Astrocyte (in vitro differentiated cells and primary cell): ENCODE data around the gene AFF3. TPM values are rescaled to one million over a fixed set of nuclear protein-coding genes. Genes with fewer than 3 reads are reported as not detected.

ENCODE experiments used
- DNase-seq: peaks from one replicate; pipeline ENCODE4 v3.0.0-alpha.2; 2010; ENCODE audit warnings: low read depth
- FAIRE-seq: peaks from 2 replicates; lab custom pipeline; 2011; peaks lifted over from hg19 to GRCh38; lab: Jason Lieb, UNC
- H2AFZ ChIP-seq: 2 replicates; pipeline ENCODE4 v1.6.0; 2012; ENCODE audit warnings: low read depth, low read length, inconsistent platforms
- H3K27ac ChIP-seq: 2 replicates; pipeline ENCODE4 v1.5.1; 2011; ENCODE audit warnings: low read depth, low read length, inconsistent platforms
- H3K27me3 ChIP-seq: 2 replicates; pipeline ENCODE4 v1.6.0; 2011; ENCODE audit warnings: low read length, inconsistent platforms; ENCODE audit not compliant: insufficient read depth
- H3K36me3 ChIP-seq: 2 replicates; pipeline ENCODE4 v1.5.1; 2011; ENCODE audit warnings: low read length, inconsistent platforms; ENCODE audit not compliant: insufficient read depth
- H3K4me1 ChIP-seq: 2 replicates; pipeline ENCODE4 v1.5.1; 2011; ENCODE audit warnings: low read length, inconsistent platforms; ENCODE audit not compliant: insufficient read depth
- H3K4me2 ChIP-seq: 2 replicates; pipeline ENCODE4 v1.6.0; 2012; ENCODE audit warnings: low read length, inconsistent platforms
- H3K4me3 ChIP-seq: 2 replicates; pipeline ENCODE4 v1.5.1; 2011; ENCODE audit warnings: low read depth, mild to moderate bottlenecking, low read length, inconsistent platforms; ENCODE audit not compliant: insufficient read depth
- H3K79me2 ChIP-seq: 2 replicates; pipeline ENCODE4 v1.6.0; 2012; ENCODE audit warnings: mild to moderate bottlenecking, low read length, inconsistent platforms; ENCODE audit not compliant: insufficient read depth
- H3K9ac ChIP-seq: 2 replicates; pipeline ENCODE4 v1.6.0; 2012; ENCODE audit warnings: mild to moderate bottlenecking, low read length, inconsistent platforms
- H3K9me3 ChIP-seq: 2 replicates; pipeline ENCODE4 v1.5.1; 2012; ENCODE audit warnings: low read depth, mild to moderate bottlenecking, low read length, inconsistent platforms; ENCODE audit not compliant: insufficient read depth
- H4K20me1 ChIP-seq: 2 replicates; pipeline ENCODE4 v1.6.0; 2012; ENCODE audit warnings: low read length, inconsistent platforms; ENCODE audit not compliant: insufficient read depth
- H3K27ac Mint-ChIP-seq: one replicate; pipeline ENCODE4 v1.8.0; 2021; ENCODE audit warnings: mild to moderate bottlenecking, mixed read lengths; ENCODE audit not compliant: unreplicated experiment
- H3K27me3 Mint-ChIP-seq: one replicate; pipeline ENCODE4 v1.8.0; 2021; ENCODE audit warnings: low read depth, mixed read lengths; ENCODE audit not compliant: unreplicated experiment
- H3K36me3 Mint-ChIP-seq: one replicate; pipeline ENCODE4 v1.8.0; 2021; ENCODE audit warnings: low read depth, mixed read lengths; ENCODE audit not compliant: unreplicated experiment
- H3K4me1 Mint-ChIP-seq: one replicate; pipeline ENCODE4 v1.8.0; 2021; ENCODE audit warnings: low read depth, mixed read lengths; ENCODE audit not compliant: unreplicated experiment
- H3K4me3 Mint-ChIP-seq: one replicate; pipeline ENCODE4 v1.8.0; 2021; ENCODE audit warnings: mild to moderate bottlenecking, moderate library complexity, mixed read lengths; ENCODE audit not compliant: unreplicated experiment
- H3K9me3 Mint-ChIP-seq: one replicate; pipeline ENCODE4 v1.8.0; 2021; ENCODE audit warnings: mild to moderate bottlenecking, mixed read lengths; ENCODE audit not compliant: unreplicated experiment
- EZH2 ChIP-seq: IDR thresholded peaks from 2 replicates; pipeline ENCODE4 v1.6.1; 2012; ENCODE audit warnings: mild to moderate bottlenecking, low read length, inconsistent platforms; ENCODE audit not compliant: insufficient read depth
- total RNA-seq: library from RNA; stranded (reverse); gene quantifications from 2 replicates; pipeline ENCODE4 v1.2.1, GENCODE V29; 2021
- TF ChIP-seq, protein P1 (sequence below): IDR thresholded peaks from 2 replicates; pipeline ENCODE4 v1.5.1; 2011; ENCODE audit warnings: low read depth, mild to moderate bottlenecking, inconsistent platforms, low read length, moderate library complexity; ENCODE audit not compliant: insufficient read depth

AFF3 gene
- total RNA-seq, 1 donor from 2014 or later: 14.7 TPM

DNA sequence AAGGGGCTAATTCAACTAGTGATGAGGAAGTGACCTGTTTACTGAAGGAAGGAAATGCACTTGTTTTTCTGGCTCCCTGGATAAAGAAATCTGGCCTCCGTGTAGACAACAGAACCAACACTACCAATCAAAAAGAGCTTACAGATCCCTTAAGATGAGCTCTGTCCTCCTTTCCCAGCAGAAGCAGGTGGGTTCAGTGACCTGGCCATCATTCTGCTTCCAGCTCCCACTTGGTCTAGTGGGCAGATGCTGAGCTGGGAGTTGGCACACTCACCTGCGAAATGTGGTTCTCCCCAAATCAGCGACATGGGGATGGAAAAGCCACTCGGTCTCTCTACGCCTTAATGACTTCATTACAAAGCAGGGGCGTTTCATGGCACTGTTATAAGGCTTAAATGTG lies 132.6 kb downstream of the AFF3 start:
- no peak for DNase-seq
- H3K4me3 ChIP-seq: no peak overlapping the region
- peak overlapping the region; percentile 95 for H3K27ac ChIP-seq
- H3K4me2 ChIP-seq: no peak overlapping the region
- H3K4me3 Mint-ChIP-seq: no peak overlapping the region
- no peaks in the 10 kb centered on the region for H3K27me3 Mint-ChIP-seq
- no peaks in the 10 kb centered on the region for H3K27me3 ChIP-seq
- no peaks in the 10 kb centered on the region for H4K20me1 ChIP-seq
- H3K79me2 ChIP-seq: no peaks in the 10 kb centered on the region
- peaks cover 22% of the 10 kb centered on the region for H3K36me3 Mint-ChIP-seq
- TF ChIP-seq EZH2: no peak
- TF ChIP-seq, protein P1, sequence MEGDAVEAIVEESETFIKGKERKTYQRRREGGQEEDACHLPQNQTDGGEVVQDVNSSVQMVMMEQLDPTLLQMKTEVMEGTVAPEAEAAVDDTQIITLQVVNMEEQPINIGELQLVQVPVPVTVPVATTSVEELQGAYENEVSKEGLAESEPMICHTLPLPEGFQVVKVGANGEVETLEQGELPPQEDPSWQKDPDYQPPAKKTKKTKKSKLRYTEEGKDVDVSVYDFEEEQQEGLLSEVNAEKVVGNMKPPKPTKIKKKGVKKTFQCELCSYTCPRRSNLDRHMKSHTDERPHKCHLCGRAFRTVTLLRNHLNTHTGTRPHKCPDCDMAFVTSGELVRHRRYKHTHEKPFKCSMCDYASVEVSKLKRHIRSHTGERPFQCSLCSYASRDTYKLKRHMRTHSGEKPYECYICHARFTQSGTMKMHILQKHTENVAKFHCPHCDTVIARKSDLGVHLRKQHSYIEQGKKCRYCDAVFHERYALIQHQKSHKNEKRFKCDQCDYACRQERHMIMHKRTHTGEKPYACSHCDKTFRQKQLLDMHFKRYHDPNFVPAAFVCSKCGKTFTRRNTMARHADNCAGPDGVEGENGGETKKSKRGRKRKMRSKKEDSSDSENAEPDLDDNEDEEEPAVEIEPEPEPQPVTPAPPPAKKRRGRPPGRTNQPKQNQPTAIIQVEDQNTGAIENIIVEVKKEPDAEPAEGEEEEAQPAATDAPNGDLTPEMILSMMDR: no peak
- H3K9me3 ChIP-seq: no peaks in the 10 kb centered on the region
- H2AFZ ChIP-seq: no peak overlapping the region
- H3K4me1 Mint-ChIP-seq: peaks cover 58% of the 10 kb centered on the region
- H3K9me3 Mint-ChIP-seq: peaks cover 2% of the 10 kb centered on the region
- peak overlapping the region; percentile 86 for H3K27ac Mint-ChIP-seq
- H3K4me1 ChIP-seq: peaks cover 42% of the 10 kb centered on the region
- peaks cover 4% of the 10 kb centered on the region for H3K36me3 ChIP-seq
- no peak for FAIRE-seq
- no peak overlapping the region for H3K9ac ChIP-seq

DNA sequence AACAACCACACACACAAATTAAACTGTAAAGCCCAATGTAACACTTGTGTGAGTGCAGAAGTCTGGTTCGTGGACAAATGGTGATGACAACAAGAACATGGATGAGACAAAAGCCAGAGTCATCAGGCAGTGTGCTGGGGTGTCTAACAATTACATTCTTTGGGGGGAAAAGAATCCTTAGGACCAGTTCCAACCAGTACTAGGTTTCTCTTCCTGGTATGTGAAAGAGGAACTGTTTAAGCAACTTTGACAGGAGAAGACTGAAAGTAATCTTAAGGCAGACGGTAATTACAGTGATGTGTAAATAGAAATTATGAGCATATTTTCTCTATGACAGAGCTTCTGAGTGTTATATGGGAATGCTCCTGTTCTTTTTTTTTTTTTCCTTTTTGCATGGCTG lies 133.4 kb downstream of the AFF3 start:
- H3K9ac ChIP-seq: no peak overlapping the region
- Mint-ChIP-seq H3K9me3 (peaks cover 2% of the 10 kb centered on the region), H3K27me3 (no peaks in the 10 kb centered on the region), H3K27ac (peak overlapping the region; percentile 86), H3K4me1 (peaks cover 53% of the 10 kb centered on the region), H3K4me3 (no peak overlapping the region), H3K36me3 (peaks cover 23% of the 10 kb centered on the region)
- no peaks in the 10 kb centered on the region for H3K9me3 ChIP-seq
- no peak overlapping the region for H3K4me2 ChIP-seq
- peaks cover 36% of the 10 kb centered on the region for H3K4me1 ChIP-seq
- TF ChIP-seq, protein P1: no peak
- TF ChIP-seq EZH2: no peak
- H3K4me3 ChIP-seq: no peak overlapping the region
- H2AFZ ChIP-seq: no peak overlapping the region
- H3K36me3 ChIP-seq: peaks cover 4% of the 10 kb centered on the region
- peak; percentile 80 for DNase-seq
- H4K20me1 ChIP-seq: no peaks in the 10 kb centered on the region
- FAIRE-seq: peak; percentile 89
- no peaks in the 10 kb centered on the region for H3K27me3 ChIP-seq
- H3K27ac ChIP-seq: no peak overlapping the region
- no peaks in the 10 kb centered on the region for H3K79me2 ChIP-seq

DNA sequence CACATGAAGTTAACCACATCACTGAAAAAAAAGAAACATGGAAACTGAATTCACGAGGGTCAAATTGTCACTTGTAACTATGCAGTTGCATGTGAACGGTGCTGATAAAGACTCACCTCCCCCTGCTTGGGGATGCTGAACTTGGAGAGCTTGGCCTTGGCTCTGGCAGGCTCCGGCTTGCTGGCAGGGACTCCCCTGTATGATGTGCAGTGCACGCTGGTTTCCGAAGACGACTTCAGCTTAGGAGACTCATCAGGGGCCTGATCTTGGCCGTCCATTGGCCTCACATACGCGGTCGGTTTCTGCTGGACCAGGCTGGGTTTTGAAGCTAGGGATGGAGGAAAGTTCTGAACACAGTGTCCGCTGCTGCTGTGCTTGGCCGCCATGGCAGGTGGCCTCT lies 135.9 kb downstream of the AFF3 start:
- H3K4me1 ChIP-seq: peaks cover 12% of the 10 kb centered on the region
- peaks cover 4% of the 10 kb centered on the region for H3K36me3 ChIP-seq
- no peaks in the 10 kb centered on the region for H3K27me3 ChIP-seq
- Mint-ChIP-seq H3K4me3 (no peak overlapping the region), H3K36me3 (peaks cover 29% of the 10 kb centered on the region), H3K27ac (no peak overlapping the region), H3K27me3 (no peaks in the 10 kb centered on the region), H3K4me1 (peaks cover 33% of the 10 kb centered on the region), H3K9me3 (peaks cover 5% of the 10 kb centered on the region)
- H3K9me3 ChIP-seq: no peaks in the 10 kb centered on the region
- DNase-seq (no peak), FAIRE-seq (no peak)
- no peak overlapping the region for H2AFZ ChIP-seq
- no peak overlapping the region for H3K27ac ChIP-seq
- H3K4me2 ChIP-seq: no peak overlapping the region
- H3K9ac ChIP-seq: no peak overlapping the region
- H4K20me1 ChIP-seq: no peaks in the 10 kb centered on the region
- no peaks in the 10 kb centered on the region for H3K79me2 ChIP-seq
- no peak for TF ChIP-seq EZH2
- TF ChIP-seq, protein P1: no peak
- no peak overlapping the region for H3K4me3 ChIP-seq
